Bronchial epithelial cell (primary cell): ENCODE measurements around the gene SLC6A9. TPM values are rescaled to one million over a fixed set of nuclear protein-coding genes. Genes with fewer than 3 reads are reported as not detected.

Experiments
- DNase-seq: peaks from one replicate; pipeline ENCODE4 v3.0.0-alpha.2; 2010; ENCODE audit warnings: low read depth
- FAIRE-seq: peaks from 2 replicates; lab custom pipeline; 2011; peaks lifted over from hg19 to GRCh38; lab: Jason Lieb, UNC
- H3K27me3 ChIP-seq: 2 replicates; pipeline ENCODE4 v1.5.1; 2011; ENCODE audit warnings: low read length; ENCODE audit not compliant: control insufficient read depth, insufficient read depth
- H3K36me3 ChIP-seq: 2 replicates; pipeline ENCODE4 v1.5.1; 2011; ENCODE audit warnings: low read length; ENCODE audit not compliant: control insufficient read depth, insufficient read depth
- H3K4me3 ChIP-seq: 2 replicates; pipeline ENCODE4 v1.5.1; 2011; ENCODE audit warnings: mild to moderate bottlenecking, low read depth, low read length, control low read depth
- CTCF ChIP-seq: IDR thresholded peaks from 2 replicates; pipeline ENCODE4 v1.5.1; 2011; ENCODE audit warnings: mild to moderate bottlenecking, moderate library complexity, low read length, control low read depth, inconsistent platforms; ENCODE audit not compliant: insufficient read depth, severe bottlenecking
- total RNA-seq: library from RNA; depleted of rRNA; stranded (reverse); fragments of >200 nt; gene quantifications from 2 replicates; pipeline ENCODE4 v1.2.1, GENCODE V29; 2014

The SLC6A9 gene
- total RNA-seq, 1 donor from 2014 or later = 13.4 TPM

GRCh38 chr1:43996733-43997115 is 34.5 kb downstream of the SLC6A9 start:
- no peak overlapping the region for H3K4me3 ChIP-seq
- TF ChIP-seq CTCF = no peak
- DNase-seq = no peak
- FAIRE-seq = no peak
- no peaks in the 10 kb centered on the region for H3K27me3 ChIP-seq
- peaks cover 22% of the 10 kb centered on the region for H3K36me3 ChIP-seq

- no peak for DNase-seq
- FAIRE-seq = no peak
- Histone ChIP-seq H3K27me3 (no peaks in the 10 kb centered on the region), H3K4me3 (no peak overlapping the region), H3K36me3 (peaks cover 17% of the 10 kb centered on the region)
- no peak for TF ChIP-seq CTCF
Observed at GRCh38 chr1:43995984-43996732, 35.1 kb downstream of the SLC6A9 start.

- peak; percentile 27 for TF ChIP-seq CTCF
- Histone ChIP-seq H3K27me3 (no peaks in the 10 kb centered on the region), H3K36me3 (peaks cover 7% of the 10 kb centered on the region), H3K4me3 (no peak overlapping the region)
- FAIRE-seq = no peak
- DNase-seq = no peak
Observed at GRCh38 chr1:43994794-43995790, 36.2 kb downstream of the SLC6A9 start.

- Histone ChIP-seq H3K4me3 (no peak overlapping the region), H3K27me3 (no peaks in the 10 kb centered on the region), H3K36me3 (peaks cover 3% of the 10 kb centered on the region)
- DNase-seq (peak; percentile 70), FAIRE-seq (no peak)
- TF ChIP-seq CTCF = no peak
Observed at GRCh38 chr1:43994071-43994470, 37.2 kb downstream of the SLC6A9 start.

- TF ChIP-seq CTCF = no peak
- no peak for FAIRE-seq
- H3K4me3 ChIP-seq = no peak overlapping the region
- DNase-seq = no peak
- no peaks in the 10 kb centered on the region for H3K27me3 ChIP-seq
- peaks cover 3% of the 10 kb centered on the region for H3K36me3 ChIP-seq
Observed at GRCh38 chr1:43993206-43993914, 37.9 kb downstream of the SLC6A9 start.
